ENCODE measurements around the gene VGF.
"Not testable (repeated sequence)": the region's sequence is repeated elsewhere in the genome, so short reads cannot be mapped to it uniquely, and the experiment has no call there.

DNA sequence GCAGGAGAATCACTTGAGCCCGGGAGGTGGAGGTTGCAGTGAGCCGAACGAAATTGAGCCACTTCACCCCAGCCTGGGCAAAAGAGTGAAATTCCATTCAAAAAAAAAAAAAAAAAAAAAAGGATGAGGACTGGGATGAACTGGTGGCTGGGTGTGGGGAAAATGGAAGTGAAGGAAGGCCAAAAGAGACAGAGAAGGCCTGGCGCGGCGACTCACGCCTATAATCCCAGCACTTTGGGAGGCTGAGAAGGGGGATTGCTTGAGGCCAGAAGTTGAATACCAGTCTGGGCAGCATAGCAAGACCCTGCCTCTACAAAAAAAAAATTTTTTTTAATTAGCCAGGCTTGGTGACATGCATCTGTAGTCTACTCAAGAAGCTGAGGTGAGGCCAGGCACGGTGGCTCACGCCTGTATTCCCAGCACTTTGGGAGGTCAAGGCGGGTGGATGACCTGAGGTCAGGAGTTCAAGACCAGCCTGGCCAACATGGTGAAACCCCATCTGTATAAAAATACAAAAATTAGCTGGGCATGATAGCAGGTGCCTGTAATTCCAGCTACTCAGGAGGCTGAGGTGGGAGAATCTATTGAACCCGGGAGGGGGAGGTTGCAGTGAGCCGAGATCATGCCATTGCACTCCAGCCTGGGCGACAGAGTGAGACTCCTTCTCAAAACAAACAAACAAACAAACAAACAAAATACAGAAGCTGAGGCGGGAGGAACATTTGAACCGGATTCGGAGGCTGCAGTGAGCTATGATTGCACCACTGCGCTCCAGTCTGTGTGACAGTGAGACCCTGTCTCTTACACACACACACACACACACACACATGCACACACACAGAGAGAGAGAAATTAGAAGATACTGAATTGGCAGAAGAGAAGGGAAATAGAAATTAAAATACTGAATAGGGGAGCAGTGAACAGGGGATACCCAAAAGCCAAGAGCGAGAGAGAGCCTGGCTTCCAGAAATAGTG lies 32.5 kb downstream of the VGF start:
- TF ChIP-seq ZNF211 (tag by site-specific recombination; IDR thresholded peaks at IDR 0.05; ENCODE audit: low read depth); ZFHX2 (tag by site-specific recombination; conservative IDR thresholded peaks at IDR 0.05); ZNF623 (tag by site-specific recombination; IDR thresholded peaks at IDR 0.05); ZNF521 (tag by site-specific recombination; IDR thresholded peaks at IDR 0.05); ZNF335 (tag by site-specific recombination; conservative IDR thresholded peaks at IDR 0.05); ZNF324 (tag by site-specific recombination; IDR thresholded peaks at IDR 0.05): not testable (repeated sequence)
- TF ChIP-seq, protein P1, sequence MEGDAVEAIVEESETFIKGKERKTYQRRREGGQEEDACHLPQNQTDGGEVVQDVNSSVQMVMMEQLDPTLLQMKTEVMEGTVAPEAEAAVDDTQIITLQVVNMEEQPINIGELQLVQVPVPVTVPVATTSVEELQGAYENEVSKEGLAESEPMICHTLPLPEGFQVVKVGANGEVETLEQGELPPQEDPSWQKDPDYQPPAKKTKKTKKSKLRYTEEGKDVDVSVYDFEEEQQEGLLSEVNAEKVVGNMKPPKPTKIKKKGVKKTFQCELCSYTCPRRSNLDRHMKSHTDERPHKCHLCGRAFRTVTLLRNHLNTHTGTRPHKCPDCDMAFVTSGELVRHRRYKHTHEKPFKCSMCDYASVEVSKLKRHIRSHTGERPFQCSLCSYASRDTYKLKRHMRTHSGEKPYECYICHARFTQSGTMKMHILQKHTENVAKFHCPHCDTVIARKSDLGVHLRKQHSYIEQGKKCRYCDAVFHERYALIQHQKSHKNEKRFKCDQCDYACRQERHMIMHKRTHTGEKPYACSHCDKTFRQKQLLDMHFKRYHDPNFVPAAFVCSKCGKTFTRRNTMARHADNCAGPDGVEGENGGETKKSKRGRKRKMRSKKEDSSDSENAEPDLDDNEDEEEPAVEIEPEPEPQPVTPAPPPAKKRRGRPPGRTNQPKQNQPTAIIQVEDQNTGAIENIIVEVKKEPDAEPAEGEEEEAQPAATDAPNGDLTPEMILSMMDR (tag by site-specific recombination; IDR thresholded peaks at IDR 0.05) = not testable (repeated sequence)

Measured in HEK293 (cell line).